Measurements from ENCODE around the gene ZRANB1. TPM values are rescaled to one million over a fixed set of nuclear protein-coding genes. Genes with fewer than 3 reads are reported as not detected.
A peak's percentile ranks its signal among the peaks of the same experiment; 100 is the strongest.

The ZRANB1 gene
- total and polyA plus RNA-seq, 2 of the 13 experiments (the other 11 are each of a cell fraction or from before 2014, with no cell fraction given): 10.3 to 19.6 TPM

DNA sequence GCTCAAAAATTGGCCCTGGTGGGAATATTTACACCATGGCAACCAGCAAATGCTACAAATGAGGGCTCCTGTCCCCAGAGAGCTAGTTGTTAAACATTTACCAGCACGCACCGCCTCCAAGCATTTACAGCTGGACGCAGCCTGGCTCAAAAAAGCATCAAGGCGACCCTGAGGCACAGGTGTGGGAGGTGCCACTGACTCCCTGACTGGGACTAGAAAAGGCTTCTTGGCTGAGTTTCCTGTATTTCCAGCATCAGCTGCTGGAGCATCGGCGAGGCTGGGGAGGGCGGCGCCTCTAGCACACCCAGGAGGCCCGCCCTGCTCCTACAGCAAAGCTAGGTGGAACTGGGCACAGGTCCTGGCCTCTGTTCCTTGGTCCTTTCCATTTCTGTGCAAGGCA, 43.5 kb upstream of the ZRANB1 start (continued):
- TF ChIP-seq, protein P1, sequence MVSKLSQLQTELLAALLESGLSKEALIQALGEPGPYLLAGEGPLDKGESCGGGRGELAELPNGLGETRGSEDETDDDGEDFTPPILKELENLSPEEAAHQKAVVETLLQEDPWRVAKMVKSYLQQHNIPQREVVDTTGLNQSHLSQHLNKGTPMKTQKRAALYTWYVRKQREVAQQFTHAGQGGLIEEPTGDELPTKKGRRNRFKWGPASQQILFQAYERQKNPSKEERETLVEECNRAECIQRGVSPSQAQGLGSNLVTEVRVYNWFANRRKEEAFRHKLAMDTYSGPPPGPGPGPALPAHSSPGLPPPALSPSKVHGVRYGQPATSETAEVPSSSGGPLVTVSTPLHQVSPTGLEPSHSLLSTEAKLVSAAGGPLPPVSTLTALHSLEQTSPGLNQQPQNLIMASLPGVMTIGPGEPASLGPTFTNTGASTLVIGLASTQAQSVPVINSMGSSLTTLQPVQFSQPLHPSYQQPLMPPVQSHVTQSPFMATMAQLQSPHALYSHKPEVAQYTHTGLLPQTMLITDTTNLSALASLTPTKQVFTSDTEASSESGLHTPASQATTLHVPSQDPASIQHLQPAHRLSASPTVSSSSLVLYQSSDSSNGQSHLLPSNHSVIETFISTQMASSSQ (IDR thresholded peaks at IDR 0.05; ENCODE audit: low read depth): peak; percentile 80
- TF ChIP-seq, protein P1 (CRISPR knock-in tag; IDR thresholded peaks at IDR 0.05; ENCODE audit: borderline replicate concordance): peak; percentile 66; the same call in 1 of the 2 replicates
- no peak for TF ChIP-seq KLF11 (CRISPR knock-in tag; IDR thresholded peaks at IDR 0.05)
- TF ChIP-seq ZNF207 (IDR thresholded peaks at IDR 0.05; ENCODE audit: borderline replicate concordance): no peak
- no peak for TF ChIP-seq ATF1 (CRISPR knock-in tag; IDR thresholded peaks at IDR 0.05)
- TF ChIP-seq SPEN (CRISPR knock-in tag; IDR thresholded peaks at IDR 0.05; ENCODE audit: low read depth): no peak
- no peak for TF ChIP-seq FOSL1 (CRISPR knock-in tag; IDR thresholded peaks at IDR 0.05; ENCODE audit: borderline replicate concordance)
- no peak for TF ChIP-seq SRSF4 (IDR thresholded peaks at IDR 0.05; ENCODE audit: low read depth, low read length, poor library complexity, severe bottlenecking)
- TF ChIP-seq CENPX (CRISPR knock-in tag; IDR thresholded peaks at IDR 0.05): no peak
- TF ChIP-seq CCDC6 (CRISPR knock-in tag; IDR thresholded peaks at IDR 0.05): no peak
- no peak for TF ChIP-seq SIN3A (IDR thresholded peaks at IDR 0.05; ENCODE audit: borderline replicate concordance, low read depth, low read length)
- no peak for TF ChIP-seq RXRB (CRISPR knock-in tag; IDR thresholded peaks at IDR 0.05; ENCODE audit: borderline replicate concordance)
- TF ChIP-seq, protein P2, sequence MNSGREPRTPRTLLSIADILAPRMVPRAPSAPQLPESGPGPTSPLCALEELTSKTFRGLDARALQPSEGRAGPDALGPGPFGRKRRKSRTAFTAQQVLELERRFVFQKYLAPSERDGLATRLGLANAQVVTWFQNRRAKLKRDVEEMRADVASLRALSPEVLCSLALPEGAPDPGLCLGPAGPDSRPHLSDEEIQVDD (CRISPR knock-in tag; IDR thresholded peaks at IDR 0.05; ENCODE audit: borderline replicate concordance): no peak
- no peak for TF ChIP-seq ZNF768 (CRISPR knock-in tag; IDR thresholded peaks at IDR 0.05)
- no peak for TF ChIP-seq ZNF790 (CRISPR knock-in tag; IDR thresholded peaks at IDR 0.05; ENCODE audit: borderline replicate concordance)
- no peak for TF ChIP-seq SMAD3 (CRISPR knock-in tag; IDR thresholded peaks at IDR 0.05)
- TF ChIP-seq SMYD3 (CRISPR knock-in tag; IDR thresholded peaks at IDR 0.05): no peak
- TF ChIP-seq, protein P3, sequence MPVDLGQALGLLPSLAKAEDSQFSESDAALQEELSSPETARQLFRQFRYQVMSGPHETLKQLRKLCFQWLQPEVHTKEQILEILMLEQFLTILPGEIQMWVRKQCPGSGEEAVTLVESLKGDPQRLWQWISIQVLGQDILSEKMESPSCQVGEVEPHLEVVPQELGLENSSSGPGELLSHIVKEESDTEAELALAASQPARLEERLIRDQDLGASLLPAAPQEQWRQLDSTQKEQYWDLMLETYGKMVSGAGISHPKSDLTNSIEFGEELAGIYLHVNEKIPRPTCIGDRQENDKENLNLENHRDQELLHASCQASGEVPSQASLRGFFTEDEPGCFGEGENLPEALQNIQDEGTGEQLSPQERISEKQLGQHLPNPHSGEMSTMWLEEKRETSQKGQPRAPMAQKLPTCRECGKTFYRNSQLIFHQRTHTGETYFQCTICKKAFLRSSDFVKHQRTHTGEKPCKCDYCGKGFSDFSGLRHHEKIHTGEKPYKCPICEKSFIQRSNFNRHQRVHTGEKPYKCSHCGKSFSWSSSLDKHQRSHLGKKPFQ (CRISPR knock-in tag; IDR thresholded peaks at IDR 0.05; ENCODE audit: insufficient replicate concordance): no peak
- TF ChIP-seq, protein P4, sequence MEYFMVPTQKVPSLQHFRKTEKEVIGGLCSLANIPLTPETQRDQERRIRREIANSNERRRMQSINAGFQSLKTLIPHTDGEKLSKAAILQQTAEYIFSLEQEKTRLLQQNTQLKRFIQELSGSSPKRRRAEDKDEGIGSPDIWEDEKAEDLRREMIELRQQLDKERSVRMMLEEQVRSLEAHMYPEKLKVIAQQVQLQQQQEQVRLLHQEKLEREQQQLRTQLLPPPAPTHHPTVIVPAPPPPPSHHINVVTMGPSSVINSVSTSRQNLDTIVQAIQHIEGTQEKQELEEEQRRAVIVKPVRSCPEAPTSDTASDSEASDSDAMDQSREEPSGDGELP (IDR thresholded peaks at IDR 0.05; ENCODE audit: borderline replicate concordance, low read depth): peak; percentile 52; the same call in 1 of the 2 replicates
- TF ChIP-seq SNAPC2 (CRISPR knock-in tag; IDR thresholded peaks at IDR 0.05): no peak
- no peak for TF ChIP-seq ZNF556 (CRISPR knock-in tag; IDR thresholded peaks at IDR 0.05; ENCODE audit: borderline replicate concordance)
- TF ChIP-seq, protein P5, sequence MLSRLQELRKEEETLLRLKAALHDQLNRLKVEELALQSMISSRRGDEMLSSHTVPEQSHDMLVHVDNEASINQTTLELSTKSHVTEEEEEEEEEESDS (CRISPR knock-in tag; IDR thresholded peaks at IDR 0.05; ENCODE audit: borderline replicate concordance): no peak

All from HepG2 (cell line).